ENCODE data around the gene ZBTB5.

- TF ChIP-seq, protein P1, sequence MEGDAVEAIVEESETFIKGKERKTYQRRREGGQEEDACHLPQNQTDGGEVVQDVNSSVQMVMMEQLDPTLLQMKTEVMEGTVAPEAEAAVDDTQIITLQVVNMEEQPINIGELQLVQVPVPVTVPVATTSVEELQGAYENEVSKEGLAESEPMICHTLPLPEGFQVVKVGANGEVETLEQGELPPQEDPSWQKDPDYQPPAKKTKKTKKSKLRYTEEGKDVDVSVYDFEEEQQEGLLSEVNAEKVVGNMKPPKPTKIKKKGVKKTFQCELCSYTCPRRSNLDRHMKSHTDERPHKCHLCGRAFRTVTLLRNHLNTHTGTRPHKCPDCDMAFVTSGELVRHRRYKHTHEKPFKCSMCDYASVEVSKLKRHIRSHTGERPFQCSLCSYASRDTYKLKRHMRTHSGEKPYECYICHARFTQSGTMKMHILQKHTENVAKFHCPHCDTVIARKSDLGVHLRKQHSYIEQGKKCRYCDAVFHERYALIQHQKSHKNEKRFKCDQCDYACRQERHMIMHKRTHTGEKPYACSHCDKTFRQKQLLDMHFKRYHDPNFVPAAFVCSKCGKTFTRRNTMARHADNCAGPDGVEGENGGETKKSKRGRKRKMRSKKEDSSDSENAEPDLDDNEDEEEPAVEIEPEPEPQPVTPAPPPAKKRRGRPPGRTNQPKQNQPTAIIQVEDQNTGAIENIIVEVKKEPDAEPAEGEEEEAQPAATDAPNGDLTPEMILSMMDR (IDR thresholded peaks at IDR 0.05; ENCODE audit: insufficient read depth, low read length, poor library complexity, severe bottlenecking): no peak
- no peak for TF ChIP-seq EZH2phosphoT487 (conservative IDR thresholded peaks at IDR 0.05; ENCODE audit: low read length)
Observed at GRCh38 chr9:37451628-37452027, 13.6 kb downstream of the ZBTB5 start.
